ENCODE measurements around the gene CAMKMT. TPM values are rescaled to one million over a fixed set of nuclear protein-coding genes. Genes with fewer than 3 reads are reported as not detected.

The CAMKMT gene
- total and polyA plus RNA-seq, 2 donors (not counting 1 experiment from before 2014, with no cell fraction given): 6.2 to 23.3 TPM

- Histone ChIP-seq H3K4me3 (ENCODE audit: control extremely low read depth in 1 of 5, extremely low read depth in 1 of 5, insufficient read depth in 1 of 5, low read depth in 2 of 5, low read length in 4 of 5) (no peak overlapping the region), H3K4me1 (ENCODE audit: control insufficient read depth in 2 of 2, insufficient read depth in 2 of 2, low read length in 2 of 2) (no peaks in the 10 kb centered on the region), H3K9me3 (ENCODE audit: control extremely low read depth in 1 of 3, control insufficient read depth in 2 of 3, insufficient read depth in 1 of 3, low read length in 2 of 3) (no peaks in the 10 kb centered on the region), H3K9ac (ENCODE audit: low read length) (no peak overlapping the region), H3K4me2 (replicated peaks; ENCODE audit: low read depth, low read length, poor library complexity, severe bottlenecking) (no peak overlapping the region), H3K27me3 (replicated peaks in 1 of 4; ENCODE audit: control extremely low read depth in 1 of 4, control insufficient read depth in 3 of 4, insufficient read depth in 4 of 4, low read length in 3 of 4) (no peaks in the 10 kb centered on the region), H3K27ac (ENCODE audit: low read length in 2 of 2) (no peak overlapping the region), H2AFZ (ENCODE audit: insufficient read depth, low read depth, low read length, poor library complexity, severe bottlenecking) (no peak overlapping the region), H3K36me3 (replicated peaks in 1 of 2; ENCODE audit: control extremely low read depth in 1 of 2, control insufficient read depth in 1 of 2, extremely low read depth in 1 of 2, insufficient read depth in 2 of 2, low read length in 1 of 2) (no peaks in the 10 kb centered on the region), H4K20me1 (ENCODE audit: control insufficient read depth, insufficient read depth, low read length, poor library complexity, severe bottlenecking) (no peaks in the 10 kb centered on the region), H3K79me2 (ENCODE audit: control insufficient read depth, insufficient read depth, low read length) (no peaks in the 10 kb centered on the region)
- Mint-ChIP-seq H3K4me1 (no peaks in the 10 kb centered on the region), H3K9me3 (ENCODE audit: insufficient read depth) (no peaks in the 10 kb centered on the region), H3K27ac (no peak overlapping the region), H3K27me3 (no peaks in the 10 kb centered on the region), H3K4me3 (no peak overlapping the region)
- POLR2A ChIA-PET: no interaction called here
- no CpG with 5 or more reads among the region's 4 CpGs for whole genome bisulfite sequencing (ENCODE audit: insufficient coverage)
- DNase-seq (no peak), ATAC-seq (ENCODE audit: low read depth) (no peak)
- TF ChIP-seq EZH2 (IDR thresholded peaks at IDR 0.05; ENCODE audit: borderline replicate concordance, insufficient read depth, low read depth, low read length, poor library complexity, severe bottlenecking): no peak
- TF ChIP-seq, protein P1, sequence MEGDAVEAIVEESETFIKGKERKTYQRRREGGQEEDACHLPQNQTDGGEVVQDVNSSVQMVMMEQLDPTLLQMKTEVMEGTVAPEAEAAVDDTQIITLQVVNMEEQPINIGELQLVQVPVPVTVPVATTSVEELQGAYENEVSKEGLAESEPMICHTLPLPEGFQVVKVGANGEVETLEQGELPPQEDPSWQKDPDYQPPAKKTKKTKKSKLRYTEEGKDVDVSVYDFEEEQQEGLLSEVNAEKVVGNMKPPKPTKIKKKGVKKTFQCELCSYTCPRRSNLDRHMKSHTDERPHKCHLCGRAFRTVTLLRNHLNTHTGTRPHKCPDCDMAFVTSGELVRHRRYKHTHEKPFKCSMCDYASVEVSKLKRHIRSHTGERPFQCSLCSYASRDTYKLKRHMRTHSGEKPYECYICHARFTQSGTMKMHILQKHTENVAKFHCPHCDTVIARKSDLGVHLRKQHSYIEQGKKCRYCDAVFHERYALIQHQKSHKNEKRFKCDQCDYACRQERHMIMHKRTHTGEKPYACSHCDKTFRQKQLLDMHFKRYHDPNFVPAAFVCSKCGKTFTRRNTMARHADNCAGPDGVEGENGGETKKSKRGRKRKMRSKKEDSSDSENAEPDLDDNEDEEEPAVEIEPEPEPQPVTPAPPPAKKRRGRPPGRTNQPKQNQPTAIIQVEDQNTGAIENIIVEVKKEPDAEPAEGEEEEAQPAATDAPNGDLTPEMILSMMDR (IDR thresholded peaks at IDR 0.05): no peak
- CTCF ChIA-PET: no interaction called here
- intact Hi-C loops (cut with micrococcal nuclease): no loop called here
Observed at GRCh38 chr2:44745922-44746766, 384.4 kb downstream of the CAMKMT start.

DNA sequence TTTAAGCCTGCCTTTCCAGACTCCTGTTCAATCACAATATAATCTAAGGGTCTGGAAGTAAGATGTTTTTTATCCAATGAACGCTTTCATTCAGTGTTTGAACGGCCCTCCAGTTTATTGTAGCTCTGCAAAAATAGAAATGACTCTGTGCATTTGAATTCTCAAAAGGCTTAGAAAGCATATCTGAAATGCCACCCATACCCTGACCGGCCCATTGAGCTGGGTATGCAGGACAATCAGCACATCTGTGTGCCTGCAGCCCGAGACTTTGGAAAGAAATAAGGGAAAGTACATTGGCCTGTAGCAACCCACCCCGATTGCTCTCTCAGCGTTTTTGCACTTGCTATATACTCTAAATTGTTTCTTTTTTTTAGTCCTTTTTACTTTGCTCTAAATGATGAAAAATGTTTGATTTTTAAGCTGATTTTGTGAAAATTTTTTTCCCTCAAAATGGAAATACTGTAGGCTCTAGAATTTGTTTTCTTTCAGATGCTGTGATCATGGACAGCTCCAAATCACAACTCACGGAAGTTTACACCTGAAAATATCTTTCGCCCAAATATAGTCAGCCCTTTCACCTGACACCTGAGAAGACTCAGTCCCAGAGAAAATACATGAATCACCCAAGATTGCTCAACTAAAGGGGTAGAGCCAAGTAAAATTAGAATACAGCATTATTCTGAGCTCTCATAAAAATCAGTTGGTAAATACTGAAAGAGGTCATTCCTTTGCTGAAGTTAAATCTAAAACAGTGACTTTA, 385.3 kb downstream of the CAMKMT start:
- DNase-seq (no peak), ATAC-seq (ENCODE audit: low read depth) (no peak)
- Histone ChIP-seq H3K36me3 (replicated peaks in 1 of 2; ENCODE audit: control extremely low read depth in 1 of 2, control insufficient read depth in 1 of 2, extremely low read depth in 1 of 2, insufficient read depth in 2 of 2, low read length in 1 of 2) (no peaks in the 10 kb centered on the region), H4K20me1 (ENCODE audit: control insufficient read depth, insufficient read depth, low read length, poor library complexity, severe bottlenecking) (no peaks in the 10 kb centered on the region), H3K4me2 (replicated peaks; ENCODE audit: low read depth, low read length, poor library complexity, severe bottlenecking) (no peak overlapping the region), H3K27ac (ENCODE audit: low read length in 2 of 2) (no peak overlapping the region), H3K4me3 (ENCODE audit: control extremely low read depth in 1 of 5, extremely low read depth in 1 of 5, insufficient read depth in 1 of 5, low read depth in 2 of 5, low read length in 4 of 5) (no peak overlapping the region), H2AFZ (ENCODE audit: insufficient read depth, low read depth, low read length, poor library complexity, severe bottlenecking) (no peak overlapping the region), H3K4me1 (ENCODE audit: control insufficient read depth in 2 of 2, insufficient read depth in 2 of 2, low read length in 2 of 2) (no peaks in the 10 kb centered on the region), H3K9ac (ENCODE audit: low read length) (no peak overlapping the region), H3K9me3 (ENCODE audit: control extremely low read depth in 1 of 3, control insufficient read depth in 2 of 3, insufficient read depth in 1 of 3, low read length in 2 of 3) (no peaks in the 10 kb centered on the region), H3K27me3 (replicated peaks in 1 of 4; ENCODE audit: control extremely low read depth in 1 of 4, control insufficient read depth in 3 of 4, insufficient read depth in 4 of 4, low read length in 3 of 4) (no peaks in the 10 kb centered on the region), H3K79me2 (ENCODE audit: control insufficient read depth, insufficient read depth, low read length) (no peaks in the 10 kb centered on the region)
- no peaks in the 10 kb centered on the region for H3K9me3 Mint-ChIP-seq (ENCODE audit: insufficient read depth)
- no peak overlapping the region for H3K27ac Mint-ChIP-seq
- H3K4me1 Mint-ChIP-seq: no peaks in the 10 kb centered on the region
- intact Hi-C loops (cut with micrococcal nuclease): no loop called here
- H3K4me3 Mint-ChIP-seq: no peak overlapping the region
- ChIA-PET CTCF (no interaction called here), POLR2A (no interaction called here)
- WGBS (ENCODE audit: insufficient coverage): 94% methylated on average over 3 of the region's 8 CpGs
- TF ChIP-seq, protein P1 (IDR thresholded peaks at IDR 0.05): no peak
- TF ChIP-seq EZH2 (IDR thresholded peaks at IDR 0.05; ENCODE audit: borderline replicate concordance, insufficient read depth, low read depth, low read length, poor library complexity, severe bottlenecking): no peak
- H3K27me3 Mint-ChIP-seq: no peaks in the 10 kb centered on the region

Measured in B cell (primary cell).